H1 (cell line): ENCODE data around the gene STRIT1. TPM values are rescaled to one million over a fixed set of nuclear protein-coding genes. Genes with fewer than 3 reads are reported as not detected.

Experiments
- CBX8 ChIP-seq: fragments of 300-800, 300-1000 bp; sonication (generic); IDR thresholded peaks from 2 replicates; pipeline ENCODE4 v1.7.1; 2016; ENCODE audit warnings: low read depth, low read length, borderline replicate concordance
- TAF1 ChIP-seq: IDR thresholded peaks from 2 replicates; pipeline ENCODE4 v1.6.1; 2011; ENCODE audit warnings: mild to moderate bottlenecking, low read depth, low read length
- polyA plus RNA-seq, 7 experiments: library from polyadenylated mRNA; depleted of rRNA in 3 of 7; stranded (reverse) in 5 of 7; unstranded in 2 of 7; fragments of >200 nt in 5 of 7; fragments of 200-250 nt in 2 of 7; gene quantifications; 1 replicate in 5 of 7; 2 replicates in 1 of 7; 4 replicates in 1 of 7; pipeline versions ENCODE4 v1.2.1 to v1.2.3, GENCODE V29; 2011 to 2013; ENCODE audit warnings: missing spikeins in 2 of 7, mixed read lengths in 2 of 7
- total RNA-seq: library from RNA; stranded (reverse); fragmentation: NEBNext Ultra II Directional; extraction: Animal tissue kit (Norgen Biotek cat#: 25700); gene quantifications from 2 replicates; pipeline ENCODE4 v1.2.1, GENCODE V29; 2021
- TF ChIP-seq, protein P1 (sequence below): fragments of 300-600 bp; sonication (generic); IDR thresholded peaks from 2 replicates; pipeline ENCODE4 v1.7.1; 2012; ENCODE audit warnings: low read length, moderate library complexity, mild to moderate bottlenecking, inconsistent platforms; ENCODE audit not compliant: insufficient replicate concordance

STRIT1 gene
- total and polyA plus RNA-seq, 2 of the 8 experiments (the other 6 are each of a cell fraction or from before 2014, with no cell fraction given), result 0.15 to 0.47 TPM

DNA sequence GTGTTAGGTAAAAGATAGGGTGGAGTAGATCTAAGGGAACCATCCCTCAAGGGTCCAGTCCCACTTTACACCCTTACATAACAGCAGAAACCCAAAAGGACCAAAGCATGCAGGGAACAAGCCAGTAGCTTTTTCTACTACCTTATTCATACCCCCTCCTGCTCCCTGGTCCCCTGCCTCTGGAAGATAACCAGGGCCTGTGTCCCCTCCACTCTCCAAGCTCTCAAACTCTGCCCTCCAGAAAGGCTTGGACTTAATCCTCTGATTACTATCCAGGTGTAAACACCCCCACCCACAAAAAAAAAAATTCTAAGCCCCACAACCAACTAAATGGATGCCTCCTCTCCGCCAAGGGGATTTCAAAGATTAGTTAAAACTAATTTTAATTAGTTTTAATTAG is 33.9 kb upstream of the STRIT1 start (continued):
- TF ChIP-seq, protein P1, sequence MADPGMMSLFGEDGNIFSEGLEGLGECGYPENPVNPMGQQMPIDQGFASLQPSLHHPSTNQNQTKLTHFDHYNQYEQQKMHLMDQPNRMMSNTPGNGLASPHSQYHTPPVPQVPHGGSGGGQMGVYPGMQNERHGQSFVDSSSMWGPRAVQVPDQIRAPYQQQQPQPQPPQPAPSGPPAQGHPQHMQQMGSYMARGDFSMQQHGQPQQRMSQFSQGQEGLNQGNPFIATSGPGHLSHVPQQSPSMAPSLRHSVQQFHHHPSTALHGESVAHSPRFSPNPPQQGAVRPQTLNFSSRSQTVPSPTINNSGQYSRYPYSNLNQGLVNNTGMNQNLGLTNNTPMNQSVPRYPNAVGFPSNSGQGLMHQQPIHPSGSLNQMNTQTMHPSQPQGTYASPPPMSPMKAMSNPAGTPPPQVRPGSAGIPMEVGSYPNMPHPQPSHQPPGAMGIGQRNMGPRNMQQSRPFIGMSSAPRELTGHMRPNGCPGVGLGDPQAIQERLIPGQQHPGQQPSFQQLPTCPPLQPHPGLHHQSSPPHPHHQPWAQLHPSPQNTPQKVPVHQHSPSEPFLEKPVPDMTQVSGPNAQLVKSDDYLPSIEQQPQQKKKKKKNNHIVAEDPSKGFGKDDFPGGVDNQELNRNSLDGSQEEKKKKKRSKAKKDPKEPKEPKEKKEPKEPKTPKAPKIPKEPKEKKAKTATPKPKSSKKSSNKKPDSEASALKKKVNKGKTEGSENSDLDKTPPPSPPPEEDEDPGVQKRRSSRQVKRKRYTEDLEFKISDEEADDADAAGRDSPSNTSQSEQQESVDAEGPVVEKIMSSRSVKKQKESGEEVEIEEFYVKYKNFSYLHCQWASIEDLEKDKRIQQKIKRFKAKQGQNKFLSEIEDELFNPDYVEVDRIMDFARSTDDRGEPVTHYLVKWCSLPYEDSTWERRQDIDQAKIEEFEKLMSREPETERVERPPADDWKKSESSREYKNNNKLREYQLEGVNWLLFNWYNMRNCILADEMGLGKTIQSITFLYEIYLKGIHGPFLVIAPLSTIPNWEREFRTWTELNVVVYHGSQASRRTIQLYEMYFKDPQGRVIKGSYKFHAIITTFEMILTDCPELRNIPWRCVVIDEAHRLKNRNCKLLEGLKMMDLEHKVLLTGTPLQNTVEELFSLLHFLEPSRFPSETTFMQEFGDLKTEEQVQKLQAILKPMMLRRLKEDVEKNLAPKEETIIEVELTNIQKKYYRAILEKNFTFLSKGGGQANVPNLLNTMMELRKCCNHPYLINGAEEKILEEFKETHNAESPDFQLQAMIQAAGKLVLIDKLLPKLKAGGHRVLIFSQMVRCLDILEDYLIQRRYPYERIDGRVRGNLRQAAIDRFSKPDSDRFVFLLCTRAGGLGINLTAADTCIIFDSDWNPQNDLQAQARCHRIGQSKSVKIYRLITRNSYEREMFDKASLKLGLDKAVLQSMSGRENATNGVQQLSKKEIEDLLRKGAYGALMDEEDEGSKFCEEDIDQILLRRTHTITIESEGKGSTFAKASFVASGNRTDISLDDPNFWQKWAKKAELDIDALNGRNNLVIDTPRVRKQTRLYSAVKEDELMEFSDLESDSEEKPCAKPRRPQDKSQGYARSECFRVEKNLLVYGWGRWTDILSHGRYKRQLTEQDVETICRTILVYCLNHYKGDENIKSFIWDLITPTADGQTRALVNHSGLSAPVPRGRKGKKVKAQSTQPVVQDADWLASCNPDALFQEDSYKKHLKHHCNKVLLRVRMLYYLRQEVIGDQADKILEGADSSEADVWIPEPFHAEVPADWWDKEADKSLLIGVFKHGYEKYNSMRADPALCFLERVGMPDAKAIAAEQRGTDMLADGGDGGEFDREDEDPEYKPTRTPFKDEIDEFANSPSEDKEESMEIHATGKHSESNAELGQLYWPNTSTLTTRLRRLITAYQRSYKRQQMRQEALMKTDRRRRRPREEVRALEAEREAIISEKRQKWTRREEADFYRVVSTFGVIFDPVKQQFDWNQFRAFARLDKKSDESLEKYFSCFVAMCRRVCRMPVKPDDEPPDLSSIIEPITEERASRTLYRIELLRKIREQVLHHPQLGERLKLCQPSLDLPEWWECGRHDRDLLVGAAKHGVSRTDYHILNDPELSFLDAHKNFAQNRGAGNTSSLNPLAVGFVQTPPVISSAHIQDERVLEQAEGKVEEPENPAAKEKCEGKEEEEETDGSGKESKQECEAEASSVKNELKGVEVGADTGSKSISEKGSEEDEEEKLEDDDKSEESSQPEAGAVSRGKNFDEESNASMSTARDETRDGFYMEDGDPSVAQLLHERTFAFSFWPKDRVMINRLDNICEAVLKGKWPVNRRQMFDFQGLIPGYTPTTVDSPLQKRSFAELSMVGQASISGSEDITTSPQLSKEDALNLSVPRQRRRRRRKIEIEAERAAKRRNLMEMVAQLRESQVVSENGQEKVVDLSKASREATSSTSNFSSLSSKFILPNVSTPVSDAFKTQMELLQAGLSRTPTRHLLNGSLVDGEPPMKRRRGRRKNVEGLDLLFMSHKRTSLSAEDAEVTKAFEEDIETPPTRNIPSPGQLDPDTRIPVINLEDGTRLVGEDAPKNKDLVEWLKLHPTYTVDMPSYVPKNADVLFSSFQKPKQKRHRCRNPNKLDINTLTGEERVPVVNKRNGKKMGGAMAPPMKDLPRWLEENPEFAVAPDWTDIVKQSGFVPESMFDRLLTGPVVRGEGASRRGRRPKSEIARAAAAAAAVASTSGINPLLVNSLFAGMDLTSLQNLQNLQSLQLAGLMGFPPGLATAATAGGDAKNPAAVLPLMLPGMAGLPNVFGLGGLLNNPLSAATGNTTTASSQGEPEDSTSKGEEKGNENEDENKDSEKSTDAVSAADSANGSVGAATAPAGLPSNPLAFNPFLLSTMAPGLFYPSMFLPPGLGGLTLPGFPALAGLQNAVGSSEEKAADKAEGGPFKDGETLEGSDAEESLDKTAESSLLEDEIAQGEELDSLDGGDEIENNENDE, result no peak
- TF ChIP-seq TAF1, result no peak
- no peak for TF ChIP-seq CBX8
